ENCODE data around the gene SUN1. TPM values are rescaled to one million over a fixed set of nuclear protein-coding genes. Genes with fewer than 3 reads are reported as not detected.

The SUN1 gene
- total and polyA plus RNA-seq, 2 experiments from 2014 or later = 63.3 to 145 TPM

- H3K36me3 Mint-ChIP-seq (ENCODE audit: low read depth) = peaks cover 57% of the 10 kb centered on the region
- Histone ChIP-seq H3K27me3 (ENCODE audit: insufficient read depth) (no peaks in the 10 kb centered on the region), H3K79me2 (replicated peaks; ENCODE audit: insufficient read depth) (peaks cover 54% of the 10 kb centered on the region), H2AFZ (no peak overlapping the region), H3F3A (replicated peaks; ENCODE audit: low read depth) (no peaks in the 10 kb centered on the region), H3K27ac (ENCODE audit: low read depth) (no peak overlapping the region), H4K20me1 (replicated peaks; ENCODE audit: insufficient read depth) (peaks cover 14% of the 10 kb centered on the region), H3K4me1 (ENCODE audit: insufficient read depth) (no peaks in the 10 kb centered on the region; the same call in 1 of the 2 replicates), H3K4me3 (no peak overlapping the region), H3K4me2 (no peak overlapping the region), H3K9me2 (ENCODE audit: insufficient read depth) (no peaks in the 10 kb centered on the region), H3K36me3 (ENCODE audit: insufficient read depth) (0 out of 2 replicates have a peak, but pooled peaks cover 6% of the 10 kb centered on the region)
- no peak for DNase-seq (ENCODE audit: low spot score)
- H3K27ac Mint-ChIP-seq = peak overlapping the region; percentile 31; the same call in 1 of the 2 replicates
- H3K27me3 Mint-ChIP-seq (ENCODE audit: insufficient read depth, low read depth, poor library complexity) = no peaks in the 10 kb centered on the region
- peaks cover 7% of the 10 kb centered on the region for H3K4me1 Mint-ChIP-seq
- H3K4me3 Mint-ChIP-seq = peak overlapping the region; percentile 38; the same call in 1 of the 3 replicates
- no peak for TF ChIP-seq NANOG (IDR thresholded peaks at IDR 0.05; ENCODE audit: borderline replicate concordance)
- TF ChIP-seq REST (IDR thresholded peaks at IDR 0.05; ENCODE audit: unreplicated experiment) = no peak
- ATAC-seq = peak; percentile 10; the same call in 2 of the 3 replicates
- H3K9me3 Mint-ChIP-seq = no peaks in the 10 kb centered on the region; the same call in 2 of the 3 replicates
These were observed 56.7 kb downstream of the SUN1 start for GRCh38 chr7:889025-889390.

GRCh38 chr7:889391-889790 lies 57.1 kb downstream of the SUN1 start:
- Mint-ChIP-seq H3K9me3 (no peaks in the 10 kb centered on the region; the same call in 2 of the 3 replicates), H3K4me3 (peak overlapping the region; percentile 38; the same call in 2 of the 3 replicates), H3K27me3 (ENCODE audit: insufficient read depth, low read depth, poor library complexity) (no peaks in the 10 kb centered on the region), H3K27ac (no peak overlapping the region), H3K36me3 (ENCODE audit: low read depth) (peaks cover 58% of the 10 kb centered on the region), H3K4me1 (peaks cover 7% of the 10 kb centered on the region)
- no peak overlapping the region for H2AFZ ChIP-seq
- H3K4me3 ChIP-seq = no peak overlapping the region
- ATAC-seq (peak; percentile 42), DNase-seq (ENCODE audit: low spot score) (no peak)
- TF ChIP-seq EZH2phosphoT487 (IDR thresholded peaks at IDR 0.05; ENCODE audit: unreplicated experiment) = no peak
- no peak for TF ChIP-seq ETS1 (IDR thresholded peaks at IDR 0.05)
- no peak for TF ChIP-seq CREB1 (CRISPR knock-in tag; IDR thresholded peaks at IDR 0.05; ENCODE audit: low read depth)
- no peaks in the 10 kb centered on the region for H3K4me1 ChIP-seq (ENCODE audit: insufficient read depth)
- peaks cover 50% of the 10 kb centered on the region for H3K79me2 ChIP-seq (replicated peaks; ENCODE audit: insufficient read depth)
- 0 out of 2 replicates have a peak, but pooled peaks cover 6% of the 10 kb centered on the region for H3K36me3 ChIP-seq (ENCODE audit: insufficient read depth)
- H3K27me3 ChIP-seq (ENCODE audit: insufficient read depth) = no peaks in the 10 kb centered on the region
- H3K4me2 ChIP-seq = no peak overlapping the region
- no peaks in the 10 kb centered on the region for H3K9me2 ChIP-seq (ENCODE audit: insufficient read depth)
- H4K20me1 ChIP-seq (replicated peaks; ENCODE audit: insufficient read depth) = peaks cover 10% of the 10 kb centered on the region
- H3F3A ChIP-seq (replicated peaks; ENCODE audit: low read depth) = no peaks in the 10 kb centered on the region
- H3K27ac ChIP-seq (ENCODE audit: low read depth) = no peak overlapping the region

Measured in GM23338 (cell line).